ENCODE results near the gene TMEM184C.

TMEM184C gene

DNA sequence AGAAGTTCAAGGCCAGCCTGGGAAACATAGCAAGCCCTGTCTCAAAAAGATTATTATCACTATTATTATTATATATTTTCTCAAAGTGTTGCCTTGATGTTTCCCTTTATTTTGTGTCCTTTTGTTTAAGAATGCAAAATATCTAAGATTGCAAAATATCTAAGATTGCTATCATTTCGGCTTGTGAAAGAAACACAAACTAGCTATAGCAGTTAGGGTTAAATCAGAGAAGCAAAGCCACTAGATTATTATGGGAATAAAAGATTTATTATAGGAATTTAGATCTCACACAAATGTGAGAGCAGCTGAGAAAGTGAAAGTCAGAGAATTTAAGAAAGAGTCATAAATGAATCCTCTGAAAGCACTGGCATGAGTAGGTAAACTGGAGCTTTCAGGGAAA lies 18.0 kb upstream of the TMEM184C start:
- in situ Hi-C loops (cut with HindIII; ENCODE audit: low sequenced_read_pairs): no loop called here

- in situ Hi-C loops (cut with HindIII; ENCODE audit: low sequenced_read_pairs): no loop called here
These were observed 17.4 kb upstream of the TMEM184C start for GRCh38 chr4:147599769-147600168.

DNA sequence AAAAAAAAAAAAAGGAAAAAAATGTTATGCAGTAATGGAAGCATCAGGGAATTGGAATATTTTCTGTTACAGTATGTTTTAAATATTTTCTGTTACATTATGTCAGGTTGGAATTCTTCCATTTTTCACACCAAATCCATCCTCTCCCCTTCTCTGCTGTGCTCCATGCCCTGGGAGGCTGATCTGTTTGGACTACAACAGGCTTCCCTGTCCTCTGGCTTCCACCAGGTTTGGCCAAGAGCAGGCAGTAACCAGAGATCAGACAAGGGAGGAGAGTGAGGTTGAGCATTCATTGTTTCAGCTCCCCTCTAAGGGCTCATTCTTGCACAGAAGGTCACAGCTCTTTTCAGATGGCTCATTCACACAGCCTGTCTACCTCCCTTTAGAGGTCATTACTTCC lies 11.7 kb upstream of the TMEM184C start:
- in situ Hi-C loops (cut with HindIII; ENCODE audit: low sequenced_read_pairs): no loop called here

DNA sequence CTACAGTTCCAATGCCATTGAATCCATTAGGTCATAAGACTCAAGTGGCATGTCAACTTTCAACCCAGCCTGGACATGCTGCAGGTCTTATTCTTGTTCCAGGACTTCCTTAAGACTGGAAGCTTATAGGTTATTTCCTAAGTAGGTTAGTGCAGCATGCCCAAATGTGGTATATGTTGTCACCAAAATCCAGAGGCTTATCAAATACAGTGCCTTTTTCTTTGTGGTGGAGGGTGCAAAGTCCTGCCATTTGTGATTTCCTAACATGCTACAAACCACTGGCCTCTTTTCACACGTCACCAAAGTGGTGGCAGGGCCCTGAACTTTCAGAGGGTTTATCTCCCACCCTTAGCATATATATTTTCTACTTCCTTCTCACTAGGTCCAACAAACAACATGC lies 9.7 kb upstream of the TMEM184C start:
- in situ Hi-C loops (cut with HindIII; ENCODE audit: low sequenced_read_pairs): no loop called here

DNA sequence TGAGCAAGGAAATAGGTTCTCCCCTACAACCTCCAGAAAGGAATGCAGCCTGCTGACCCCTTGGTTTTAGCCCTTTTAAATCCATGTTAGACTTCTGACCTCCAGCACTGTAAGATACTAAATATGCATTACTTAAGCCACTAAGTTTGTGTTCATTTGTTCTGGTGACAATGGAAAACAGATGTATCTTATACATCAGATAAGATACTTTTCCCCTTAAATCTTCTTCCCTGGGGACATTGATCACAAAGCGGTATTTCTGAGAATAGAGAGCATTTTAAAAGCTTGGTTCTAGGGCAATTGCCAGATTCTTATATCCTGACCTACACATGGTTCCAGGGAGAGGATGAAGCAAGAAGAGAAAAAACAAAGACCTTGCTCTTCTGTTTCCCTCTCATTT lies 6.5 kb upstream of the TMEM184C start:
- in situ Hi-C loops (cut with HindIII; ENCODE audit: low sequenced_read_pairs): no loop called here

DNA sequence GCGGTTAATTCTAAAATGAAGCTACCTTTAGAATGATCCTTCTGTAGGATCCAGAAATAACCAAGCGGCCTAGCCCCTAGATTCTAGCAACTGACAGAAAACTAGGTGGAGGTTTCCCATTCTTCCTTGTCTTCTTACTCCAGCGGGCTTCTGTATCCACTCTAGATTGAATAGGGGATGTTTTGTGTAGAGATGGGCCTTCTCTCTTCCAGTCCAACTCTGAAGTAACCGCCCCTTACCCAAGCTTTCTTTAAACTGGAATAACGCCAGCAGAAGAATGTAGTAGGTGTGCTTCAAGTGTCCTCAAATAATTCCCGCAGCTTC lies 386 bp upstream of the TMEM184C start:
- in situ Hi-C loops (cut with HindIII; ENCODE audit: low sequenced_read_pairs): no loop called here

DNA sequence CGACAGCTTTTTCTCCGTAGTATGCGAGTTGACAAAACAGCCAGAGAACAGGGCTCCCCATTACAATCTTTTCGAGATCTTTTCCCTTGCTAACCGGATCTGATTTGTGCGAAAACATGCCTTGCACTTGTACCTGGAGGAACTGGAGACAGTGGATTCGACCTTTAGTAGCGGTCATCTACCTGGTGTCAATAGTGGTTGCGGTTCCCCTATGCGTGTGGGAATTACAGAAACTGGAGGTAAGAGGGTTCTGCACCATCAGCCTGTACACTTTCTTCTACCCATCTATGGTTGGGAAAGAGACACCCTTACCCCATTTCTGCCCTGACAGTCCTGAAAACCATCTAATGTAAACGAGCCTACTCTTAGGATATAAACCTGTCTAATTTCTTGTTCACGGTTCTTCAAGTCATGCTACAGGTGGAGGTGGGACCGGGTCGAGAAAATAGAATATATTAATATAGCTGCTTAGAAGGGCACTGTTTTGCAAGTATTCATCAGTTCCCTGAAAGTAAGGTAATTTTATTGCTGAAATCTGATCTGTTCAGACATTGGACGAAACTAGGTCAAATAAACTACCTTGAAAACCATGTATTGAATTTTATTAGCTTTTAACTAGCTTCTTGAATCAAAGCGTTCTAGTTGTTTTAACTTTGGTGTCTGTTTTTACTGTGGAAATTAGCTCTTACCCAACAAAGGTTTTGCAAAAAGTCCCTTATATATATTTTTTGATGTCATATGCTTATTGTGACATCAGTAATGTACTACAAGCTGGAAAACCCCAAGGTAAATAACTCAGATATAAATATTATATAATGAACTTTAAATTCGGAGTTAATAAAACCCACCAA lies 869 bp downstream of the TMEM184C start:
- in situ Hi-C loops (cut with HindIII; ENCODE audit: low sequenced_read_pairs): no loop called here

- in situ Hi-C loops (cut with HindIII; ENCODE audit: low sequenced_read_pairs): no loop called here
These were observed 3.1 kb downstream of the TMEM184C start for GRCh38 chr4:147620315-147620714.

DNA sequence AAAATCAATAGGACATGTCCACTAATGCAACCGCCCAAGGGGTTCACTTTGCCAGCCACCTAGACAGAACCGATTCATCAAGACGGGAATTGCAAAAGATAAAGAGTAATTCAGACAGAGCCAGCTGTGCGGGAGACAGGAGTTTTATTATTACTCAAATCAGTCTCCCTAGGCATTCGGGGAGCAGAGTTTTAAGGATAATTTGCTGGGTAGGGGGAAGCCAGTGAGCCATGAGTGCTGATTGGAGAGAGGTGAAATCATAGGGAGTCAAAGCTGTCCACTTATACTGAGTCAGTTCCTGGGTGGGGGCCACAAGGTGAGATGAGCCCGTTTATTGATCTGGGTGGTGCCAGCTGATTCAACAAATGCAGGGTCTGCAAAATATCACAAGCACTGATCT lies 8.5 kb downstream of the TMEM184C start:
- in situ Hi-C loops (cut with HindIII; ENCODE audit: low sequenced_read_pairs): no loop called here

- in situ Hi-C loops (cut with HindIII; ENCODE audit: low sequenced_read_pairs): no loop called here
These were observed 9.7 kb downstream of the TMEM184C start for GRCh38 chr4:147626903-147627302.

GRCh38 chr4:147628415-147628814 lies 11.2 kb downstream of the TMEM184C start:
- in situ Hi-C loops (cut with HindIII; ENCODE audit: low sequenced_read_pairs): no loop called here

DNA sequence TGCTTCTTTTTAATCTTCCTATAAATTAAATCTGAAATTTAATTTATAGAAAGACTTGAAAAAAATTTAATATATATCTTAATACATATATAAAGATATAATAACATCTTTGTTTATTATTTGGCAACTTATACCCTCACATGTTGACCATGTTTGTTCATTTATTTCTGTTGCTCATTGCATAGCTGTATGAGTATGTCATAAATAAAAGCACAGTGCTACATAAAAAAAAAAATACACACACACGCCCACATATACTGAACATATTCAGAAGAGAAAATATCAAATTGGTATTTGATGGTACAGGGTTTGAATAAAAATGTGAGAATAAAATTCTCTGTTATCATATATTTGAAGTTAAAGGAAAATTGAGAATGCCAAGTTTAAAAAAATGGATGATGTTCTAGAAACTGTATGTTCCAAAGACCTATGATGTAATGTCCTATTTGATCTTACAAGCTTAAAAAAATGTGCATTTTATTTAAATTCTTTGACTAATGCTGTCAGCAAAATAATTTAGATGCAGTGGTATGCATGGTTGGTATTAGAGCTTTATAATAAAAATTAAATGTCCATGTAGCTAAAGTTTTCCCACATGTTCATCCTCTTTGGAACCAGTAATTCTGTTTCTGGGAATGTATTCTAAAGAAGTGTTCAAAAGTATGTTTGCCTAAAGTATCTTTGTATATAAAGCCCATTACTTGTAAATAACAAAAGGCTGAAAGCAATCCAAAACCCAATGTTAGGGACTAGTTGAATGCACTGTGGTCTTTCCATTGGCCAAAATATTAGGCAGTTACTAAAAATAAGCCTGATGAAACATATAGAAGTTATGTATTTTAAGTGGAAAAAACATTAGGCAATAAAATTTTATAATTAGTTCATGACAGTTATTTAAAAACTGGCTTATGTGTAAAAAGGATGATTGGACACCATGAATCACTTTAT lies 12.9 kb downstream of the TMEM184C start:
- in situ Hi-C loops (cut with HindIII; ENCODE audit: low sequenced_read_pairs): no loop called here

- in situ Hi-C loops (cut with HindIII; ENCODE audit: low sequenced_read_pairs): no loop called here
These were observed 15.9 kb downstream of the TMEM184C start for GRCh38 chr4:147633113-147633512.

DNA sequence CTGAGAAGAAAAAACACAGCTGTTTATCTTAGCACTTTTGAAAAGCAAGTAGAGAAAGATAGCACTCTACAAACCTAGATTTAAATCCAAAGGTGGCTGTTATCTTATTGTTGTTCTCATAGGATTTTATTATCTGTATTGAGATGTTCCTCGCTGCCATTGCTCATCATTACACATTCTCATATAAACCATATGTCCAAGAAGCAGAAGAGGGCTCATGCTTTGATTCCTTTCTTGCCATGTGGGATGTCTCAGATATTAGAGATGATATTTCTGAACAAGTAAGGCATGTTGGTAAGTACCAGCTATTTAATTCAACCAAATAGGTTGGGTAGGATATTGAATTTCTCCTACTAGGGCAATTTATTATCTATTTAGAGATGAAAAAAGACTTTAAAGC lies 16.4 kb downstream of the TMEM184C start:
- in situ Hi-C loops (cut with HindIII; ENCODE audit: low sequenced_read_pairs): no loop called here

GRCh38 chr4:147635348-147635747 lies 18.2 kb downstream of the TMEM184C start:
- in situ Hi-C loops (cut with HindIII; ENCODE audit: low sequenced_read_pairs): no loop called here

GRCh38 chr4:147638365-147638764 lies 21.2 kb downstream of the TMEM184C start:
- in situ Hi-C loops (cut with HindIII; ENCODE audit: low sequenced_read_pairs): no loop called here

DNA sequence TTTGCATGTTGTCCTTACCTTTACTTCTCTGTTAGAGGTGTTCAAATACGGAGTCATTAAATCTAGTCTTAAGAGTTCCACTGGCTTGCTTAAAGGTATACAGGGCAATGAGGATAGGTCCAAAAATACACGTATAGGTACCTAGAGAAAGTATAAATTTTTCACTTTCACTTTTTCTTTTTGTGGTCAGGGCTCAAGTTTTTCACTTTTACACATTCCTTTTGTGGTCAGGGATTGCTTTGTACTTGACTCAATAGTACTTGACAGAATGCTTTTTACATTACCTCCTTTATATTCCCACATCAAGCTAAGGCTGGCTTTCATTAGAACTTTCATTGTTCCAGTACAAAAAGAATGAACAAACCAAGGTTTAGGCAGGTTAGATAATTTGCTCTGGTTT lies 21.7 kb downstream of the TMEM184C start:
- in situ Hi-C loops (cut with HindIII; ENCODE audit: low sequenced_read_pairs): no loop called here

DNA sequence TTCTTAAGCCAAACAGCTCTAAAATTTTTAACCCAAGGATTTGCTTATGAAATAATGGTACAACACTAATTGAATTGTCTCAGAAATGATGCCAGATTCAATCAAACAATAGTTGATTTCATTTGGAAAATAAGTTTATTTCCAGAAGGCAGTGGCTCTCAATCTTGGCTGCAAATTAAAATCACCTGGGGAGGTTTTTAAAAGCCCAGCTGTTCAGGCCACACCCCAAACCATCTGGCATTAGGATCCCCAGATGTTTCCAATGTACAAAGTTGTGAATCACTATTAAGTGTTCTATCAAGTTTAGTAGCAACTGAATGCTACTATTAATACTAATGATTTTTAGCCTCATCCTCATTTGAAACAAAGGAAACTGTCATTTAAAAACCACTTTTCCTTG lies 22.2 kb downstream of the TMEM184C start:
- in situ Hi-C loops (cut with HindIII; ENCODE audit: low sequenced_read_pairs): no loop called here

- in situ Hi-C loops (cut with HindIII; ENCODE audit: low sequenced_read_pairs): no loop called here
These were observed 23.1 kb downstream of the TMEM184C start for GRCh38 chr4:147640331-147640730.

DNA sequence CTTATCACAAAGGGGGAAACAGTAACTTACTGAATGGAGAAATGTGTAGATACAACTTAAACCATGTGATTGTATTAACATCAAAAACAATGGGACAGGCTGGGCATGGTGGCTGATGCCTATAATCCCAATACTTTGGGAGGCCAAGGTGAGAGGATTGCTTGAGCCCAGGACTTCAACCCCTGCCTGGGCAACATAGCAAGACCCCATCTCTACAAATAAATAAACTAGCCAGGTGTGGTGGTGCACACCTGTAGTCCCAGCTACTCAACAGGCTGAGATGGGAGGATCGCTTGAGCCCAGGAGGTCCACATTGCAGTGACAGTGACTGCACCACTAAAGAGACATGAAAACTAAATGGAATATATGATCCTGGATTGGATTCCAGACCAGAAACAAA lies 26.4 kb downstream of the TMEM184C start:
- in situ Hi-C loops (cut with HindIII; ENCODE audit: low sequenced_read_pairs): no loop called here

DNA sequence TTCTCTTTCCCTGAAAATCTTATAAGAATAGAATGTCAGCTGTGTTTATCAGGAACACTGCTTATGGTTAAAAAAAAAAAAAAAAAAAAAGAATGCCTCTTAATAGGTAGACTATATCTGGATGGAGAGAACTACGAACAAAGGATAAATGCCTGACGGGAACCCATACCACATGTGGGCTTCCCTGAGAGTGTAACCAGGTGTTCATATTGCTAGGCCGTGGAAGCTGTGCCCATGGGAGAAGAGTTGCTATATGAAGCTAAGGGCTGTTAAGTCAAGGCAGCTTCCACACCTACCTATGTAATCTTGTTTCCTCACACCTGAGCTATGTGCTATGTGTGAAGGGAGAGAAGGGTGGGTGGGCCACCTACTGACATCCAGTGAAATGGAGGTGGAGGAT lies 27.3 kb downstream of the TMEM184C start:
- in situ Hi-C loops (cut with HindIII; ENCODE audit: low sequenced_read_pairs): no loop called here

- in situ Hi-C loops (cut with HindIII; ENCODE audit: low sequenced_read_pairs): no loop called here
These were observed 27.9 kb downstream of the TMEM184C start for GRCh38 chr4:147645099-147645498.

Data from DLD1 (cell line).